ENCODE measurements around the gene LAP3. TPM values are rescaled to one million over a fixed set of nuclear protein-coding genes. Genes with fewer than 3 reads are reported as not detected.

LAP3 gene
- total and polyA plus RNA-seq, 4 donors, result 57.5 to 178 (median 110) TPM

DNA sequence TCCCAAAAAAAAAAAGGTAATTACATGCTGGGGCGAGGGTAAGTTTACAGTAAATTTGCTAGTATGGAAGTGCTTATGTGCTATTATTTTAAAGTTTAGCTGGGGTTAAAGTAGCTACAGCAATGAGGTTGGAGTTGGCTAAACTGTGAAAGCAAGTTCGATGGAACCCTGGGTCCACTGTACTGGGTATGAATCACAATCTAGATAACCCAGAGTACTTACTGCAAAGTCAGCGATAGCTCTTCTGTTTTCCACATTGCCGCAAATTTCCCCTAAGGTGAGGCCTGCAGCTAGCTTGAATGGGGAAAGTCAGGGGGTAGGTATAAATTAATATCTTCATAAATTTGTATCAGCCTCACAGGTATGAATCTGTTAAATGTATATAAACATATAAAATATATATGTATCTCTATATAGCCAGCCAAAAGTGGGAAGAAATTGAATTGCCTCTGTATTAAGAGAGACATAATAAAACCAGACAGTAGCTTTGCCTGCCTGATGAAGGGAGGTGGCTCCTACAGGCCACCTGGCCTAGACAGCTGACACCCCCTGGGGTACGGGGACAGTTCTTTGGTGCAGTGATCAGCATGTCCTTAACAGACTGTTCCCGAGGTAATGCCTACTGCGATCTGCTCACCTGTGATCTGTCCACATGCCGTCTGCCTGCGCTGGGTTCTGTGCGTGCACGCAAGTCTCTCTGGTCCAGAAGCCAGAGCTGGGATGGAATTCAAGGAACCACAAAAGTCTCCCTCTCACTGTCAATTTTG lies 31.4 kb upstream of the LAP3 start:
- Histone ChIP-seq H3K27me3 (ENCODE audit: control insufficient read depth in 4 of 4, insufficient read depth in 4 of 4, low read length in 3 of 4) (no peaks in the 10 kb centered on the region), H3K27ac (ENCODE audit: low read depth in 1 of 2, low read length in 2 of 2) (no peak overlapping the region), H3K9me3 (ENCODE audit: control insufficient read depth in 4 of 4, low read length in 3 of 4) (no peaks in the 10 kb centered on the region), H3K9ac (ENCODE audit: low read depth in 1 of 2, low read length in 2 of 2) (no peak overlapping the region), H3K36me3 (ENCODE audit: control insufficient read depth in 4 of 4, insufficient read depth in 3 of 4, low read depth in 1 of 4, low read length in 3 of 4) (no peaks in the 10 kb centered on the region), H3K4me1 (ENCODE audit: control insufficient read depth in 4 of 4, insufficient read depth in 4 of 4, low read length in 3 of 4) (no peaks in the 10 kb centered on the region), H3K4me3 (ENCODE audit: low read depth in 1 of 3, low read length in 3 of 3) (no peak overlapping the region)
- TF ChIP-seq HNF4A (conservative IDR thresholded peaks at IDR 0.05) (no peak), TAF1 (conservative IDR thresholded peaks at IDR 0.05) (no peak), GABPA (IDR thresholded peaks at IDR 0.05 in 1 of 2, conservative IDR thresholded peaks at IDR 0.05 in 1 of 2) (no peak), FOXA2 (IDR thresholded peaks at IDR 0.05) (no peak), NR2F2 (IDR thresholded peaks at IDR 0.05) (no peak), EGR1 (IDR thresholded peaks at IDR 0.05; ENCODE audit: low read depth in 2 of 2) (no peak)
- TF ChIP-seq, protein P1, sequence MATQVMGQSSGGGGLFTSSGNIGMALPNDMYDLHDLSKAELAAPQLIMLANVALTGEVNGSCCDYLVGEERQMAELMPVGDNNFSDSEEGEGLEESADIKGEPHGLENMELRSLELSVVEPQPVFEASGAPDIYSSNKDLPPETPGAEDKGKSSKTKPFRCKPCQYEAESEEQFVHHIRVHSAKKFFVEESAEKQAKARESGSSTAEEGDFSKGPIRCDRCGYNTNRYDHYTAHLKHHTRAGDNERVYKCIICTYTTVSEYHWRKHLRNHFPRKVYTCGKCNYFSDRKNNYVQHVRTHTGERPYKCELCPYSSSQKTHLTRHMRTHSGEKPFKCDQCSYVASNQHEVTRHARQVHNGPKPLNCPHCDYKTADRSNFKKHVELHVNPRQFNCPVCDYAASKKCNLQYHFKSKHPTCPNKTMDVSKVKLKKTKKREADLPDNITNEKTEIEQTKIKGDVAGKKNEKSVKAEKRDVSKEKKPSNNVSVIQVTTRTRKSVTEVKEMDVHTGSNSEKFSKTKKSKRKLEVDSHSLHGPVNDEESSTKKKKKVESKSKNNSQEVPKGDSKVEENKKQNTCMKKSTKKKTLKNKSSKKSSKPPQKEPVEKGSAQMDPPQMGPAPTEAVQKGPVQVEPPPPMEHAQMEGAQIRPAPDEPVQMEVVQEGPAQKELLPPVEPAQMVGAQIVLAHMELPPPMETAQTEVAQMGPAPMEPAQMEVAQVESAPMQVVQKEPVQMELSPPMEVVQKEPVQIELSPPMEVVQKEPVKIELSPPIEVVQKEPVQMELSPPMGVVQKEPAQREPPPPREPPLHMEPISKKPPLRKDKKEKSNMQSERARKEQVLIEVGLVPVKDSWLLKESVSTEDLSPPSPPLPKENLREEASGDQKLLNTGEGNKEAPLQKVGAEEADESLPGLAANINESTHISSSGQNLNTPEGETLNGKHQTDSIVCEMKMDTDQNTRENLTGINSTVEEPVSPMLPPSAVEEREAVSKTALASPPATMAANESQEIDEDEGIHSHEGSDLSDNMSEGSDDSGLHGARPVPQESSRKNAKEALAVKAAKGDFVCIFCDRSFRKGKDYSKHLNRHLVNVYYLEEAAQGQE (IDR thresholded peaks at IDR 0.05), result no peak
- WGBS, result 74% methylated on average over 11 of the region's 11 CpGs
- DNase-seq (ENCODE audit: low spot score), result no peak

DNA sequence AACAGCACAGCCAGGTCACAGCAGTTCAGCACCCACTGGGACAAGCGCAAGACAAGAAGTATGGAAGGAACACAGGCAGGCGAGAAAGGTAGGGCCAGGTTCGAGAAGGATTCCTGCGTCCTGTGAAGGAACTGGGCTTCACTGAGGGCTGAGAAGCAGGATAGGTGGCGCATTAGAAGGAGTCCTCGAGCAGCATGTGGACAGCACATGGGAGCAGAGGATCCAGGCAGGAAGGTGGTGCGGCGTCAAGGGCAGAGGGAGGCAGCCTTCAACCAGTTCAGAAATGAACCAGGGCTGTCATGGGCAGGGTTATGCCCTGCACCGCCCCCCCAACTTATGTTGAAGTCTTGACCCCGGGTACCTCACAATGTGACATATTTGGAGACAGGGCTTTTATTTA lies 30.8 kb upstream of the LAP3 start:
- DNase-seq (ENCODE audit: low spot score), result no peak
- Histone ChIP-seq H3K4me3 (ENCODE audit: low read depth in 1 of 3, low read length in 3 of 3) (no peak overlapping the region), H3K4me1 (ENCODE audit: control insufficient read depth in 4 of 4, insufficient read depth in 4 of 4, low read length in 3 of 4) (no peaks in the 10 kb centered on the region), H3K9ac (ENCODE audit: low read depth in 1 of 2, low read length in 2 of 2) (no peak overlapping the region), H3K36me3 (ENCODE audit: control insufficient read depth in 4 of 4, insufficient read depth in 3 of 4, low read depth in 1 of 4, low read length in 3 of 4) (no peaks in the 10 kb centered on the region), H3K27me3 (ENCODE audit: control insufficient read depth in 4 of 4, insufficient read depth in 4 of 4, low read length in 3 of 4) (no peaks in the 10 kb centered on the region), H3K27ac (ENCODE audit: low read depth in 1 of 2, low read length in 2 of 2) (no peak overlapping the region), H3K9me3 (ENCODE audit: control insufficient read depth in 4 of 4, low read length in 3 of 4) (no peaks in the 10 kb centered on the region)
- WGBS, result 93% methylated on average over 10 of the region's 10 CpGs
- TF ChIP-seq HNF4G (IDR thresholded peaks at IDR 0.05) (no peak), FOXA2 (IDR thresholded peaks at IDR 0.05) (no peak), ATF3 (IDR thresholded peaks at IDR 0.05) (no peak), NR2F2 (IDR thresholded peaks at IDR 0.05) (no peak), RXRA (IDR thresholded peaks at IDR 0.05) (no peak), CTCF (IDR thresholded peaks at IDR 0.05; ENCODE audit: low read depth, low read length, missing input control) (no peak)

DNA sequence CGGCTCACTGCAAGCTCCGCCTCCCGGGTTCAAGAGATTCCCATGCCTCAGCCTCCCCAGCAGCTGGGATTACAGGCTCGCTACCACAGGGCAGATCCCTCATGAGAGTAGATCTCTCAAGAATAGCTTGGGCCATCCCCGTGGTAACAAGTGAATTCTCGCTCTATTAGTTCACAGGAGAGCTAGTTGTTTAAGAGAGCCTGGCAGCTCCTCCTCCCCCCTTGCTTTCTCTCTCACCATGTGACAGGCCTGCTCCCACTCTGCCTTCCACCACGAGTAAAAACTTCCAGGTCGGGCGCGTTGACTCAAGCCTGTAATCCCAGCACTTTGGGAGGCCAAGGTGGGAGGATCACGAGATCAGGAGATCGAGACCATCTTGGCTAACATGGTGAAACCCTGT lies 30.3 kb upstream of the LAP3 start:
- Histone ChIP-seq H3K27ac (ENCODE audit: low read depth in 1 of 2, low read length in 2 of 2) (no peak overlapping the region), H3K9ac (ENCODE audit: low read depth in 1 of 2, low read length in 2 of 2) (no peak overlapping the region), H3K4me1 (ENCODE audit: control insufficient read depth in 4 of 4, insufficient read depth in 4 of 4, low read length in 3 of 4) (no peaks in the 10 kb centered on the region), H3K4me3 (ENCODE audit: low read depth in 1 of 3, low read length in 3 of 3) (no peak overlapping the region), H3K27me3 (ENCODE audit: control insufficient read depth in 4 of 4, insufficient read depth in 4 of 4, low read length in 3 of 4) (no peaks in the 10 kb centered on the region), H3K36me3 (ENCODE audit: control insufficient read depth in 4 of 4, insufficient read depth in 3 of 4, low read depth in 1 of 4, low read length in 3 of 4) (no peaks in the 10 kb centered on the region), H3K9me3 (ENCODE audit: control insufficient read depth in 4 of 4, low read length in 3 of 4) (no peaks in the 10 kb centered on the region)
- no peak for DNase-seq (ENCODE audit: low spot score)
- 90% methylated on average over 12 of the region's 12 CpGs for WGBS
- TF ChIP-seq SP1 (IDR thresholded peaks at IDR 0.05), result no peak
- no peak for TF ChIP-seq YY1 (IDR thresholded peaks at IDR 0.05)
- TF ChIP-seq RXRA (IDR thresholded peaks at IDR 0.05), result no peak
- TF ChIP-seq, protein P1 (IDR thresholded peaks at IDR 0.05), result no peak
- no peak for TF ChIP-seq CTCF (IDR thresholded peaks at IDR 0.05; ENCODE audit: low read depth, low read length, missing input control)
- no peak for TF ChIP-seq RAD21 (IDR thresholded peaks at IDR 0.05)
- no peak for TF ChIP-seq HNF4G (IDR thresholded peaks at IDR 0.05)
